GM12891 (cell line): ENCODE measurements around the gene KCNIP4.

Source experiments
- POLR2A ChIP-seq: IDR thresholded peaks from 2 replicates; pipeline ENCODE4 v1.6.1; 2011; ENCODE audit warnings: low read depth, low read length, control low read depth
- POLR2AphosphoS5 ChIP-seq: IDR thresholded peaks from 2 replicates; pipeline ENCODE4 v1.6.1; 2011; ENCODE audit warnings: low read depth, low read length, control low read depth
- POU2F2 ChIP-seq: IDR thresholded peaks from 2 replicates; pipeline ENCODE4 v1.6.1; 2011; ENCODE audit warnings: low read depth, mild to moderate bottlenecking, control low read depth, low read length, moderate library complexity
- SPI1 ChIP-seq: IDR thresholded peaks from 2 replicates; pipeline ENCODE4 v1.6.1; 2011; ENCODE audit warnings: low read depth, low read length, control low read depth
- TAF1 ChIP-seq: IDR thresholded peaks from 2 replicates; pipeline ENCODE4 v1.6.1; 2011; ENCODE audit warnings: low read depth, low read length, control low read depth

DNA sequence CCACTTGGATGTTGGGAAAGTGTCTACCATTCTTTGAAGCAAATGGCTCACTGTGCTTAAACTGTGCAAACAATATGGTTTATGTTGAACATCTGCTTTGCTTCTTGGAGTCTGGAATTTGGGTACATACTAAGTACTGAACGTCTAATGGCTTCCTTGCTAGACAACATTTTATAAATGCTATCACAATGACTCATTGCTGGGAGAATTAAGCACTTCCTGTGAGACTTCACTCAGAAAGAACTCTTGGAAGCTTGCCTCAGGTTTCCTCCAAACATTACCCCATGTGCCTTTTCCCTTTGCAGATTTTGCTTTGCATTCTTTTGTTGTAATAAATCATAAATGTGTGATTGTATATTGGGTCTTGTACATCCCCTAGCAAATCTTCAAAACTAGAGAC lies 1108.6 kb downstream of the KCNIP4 start:
- TF ChIP-seq POLR2A (no peak), POLR2AphosphoS5 (no peak), POU2F2 (no peak), TAF1 (no peak), SPI1 (no peak)
